K562 (cell line): Measurements from ENCODE around the gene TBC1D10A. TPM values are rescaled to one million over a fixed set of nuclear protein-coding genes. Genes with fewer than 3 reads are reported as not detected.
A peak's percentile ranks its signal among the peaks of the same experiment; 100 is the strongest.

Source experiments
- ATAC-seq: fragments of 200-7000 bp; cut with Tn5 transposase; 3 replicates; pipeline ENCODE4 v1.9.1; 2020; ENCODE audit warnings: moderate library complexity
- BruUV-seq: library from RNA; stranded (reverse); fragments of 400-500 nt; replicated peaks from 2 replicates; lab custom pipeline; 2021; lab: Mats Ljungman, UMichigan
- CTCF ChIA-PET: fragments of 300-600 bp; formaldehyde crosslinking; extraction: SDS; loops from one replicate; lab custom pipeline; 2021; ENCODE audit warnings: low intra/inter-chr PET ratio; lab: Yijun Ruan, JAX
- POLR2A ChIA-PET: fragments of 300-600, 350-650 bp; sonication (Branson Sonifier 250); formaldehyde crosslinking; extraction: SDS; loops from one replicate; lab custom pipeline; 2021; ENCODE audit warnings: antibody characterized with exemption, inconsistent platforms; lab: Yijun Ruan, JAX
- DNase-seq, 4 experiments: peaks; one replicate each; pipeline versions ENCODE4 v3.0.0 to v3.0.0-alpha.2; 2011 to 2018; ENCODE audit warnings: low spot score in 3 of 4, mixed read lengths in 3 of 4; ENCODE audit errors: extremely low read depth in 1 of 4
- FAIRE-seq: peaks from 2 replicates; lab custom pipeline; 2011; peaks lifted over from hg19 to GRCh38; lab: Jason Lieb, UNC
- H2AFZ ChIP-seq: 2 replicates; pipeline ENCODE4 v1.6.0; 2011; ENCODE audit warnings: low read depth, low read length, control low read depth, inconsistent platforms
- H3K27ac ChIP-seq: fragments of 200-600 bp; 3 replicates; pipeline ENCODE4 v1.8.0; 2011; ENCODE audit warnings: low read depth, mild to moderate bottlenecking, control low read depth, inconsistent platforms, low read length, moderate library complexity, mixed read lengths; ENCODE audit errors: extremely low read depth
- H3K27me3 ChIP-seq, 2 experiments: fragments of 300-600 bp in 1 of 2; 2 replicates in 1 of 2; 3 replicates in 1 of 2; pipeline versions ENCODE4 v1.6.0 to v1.8.0; 2011; ENCODE audit warnings: inconsistent platforms in 2 of 2, low read length in 2 of 2, mild to moderate bottlenecking in 1 of 2, mixed read lengths in 1 of 2, moderate library complexity in 1 of 2; ENCODE audit not compliant: control insufficient read depth in 2 of 2, insufficient read depth in 2 of 2
- H3K36me3 ChIP-seq: fragments of 300-600 bp; 3 replicates; pipeline ENCODE4 v1.8.0; 2011; ENCODE audit warnings: mild to moderate bottlenecking, low read length, inconsistent platforms; ENCODE audit not compliant: control insufficient read depth, insufficient read depth
- H3K4me1 ChIP-seq, 2 experiments: fragments of 200-600 bp in 1 of 2; replicated peaks in 1 of 2; 2 replicates in 1 of 2; 3 replicates in 1 of 2; pipeline versions ENCODE4 v1.5.1 to v1.8.0; 2011; ENCODE audit warnings: inconsistent platforms in 2 of 2, low read length in 2 of 2, mild to moderate bottlenecking in 1 of 2, mixed read lengths in 1 of 2, moderate library complexity in 1 of 2; ENCODE audit not compliant: control insufficient read depth in 2 of 2, insufficient read depth in 2 of 2
- H3K4me2 ChIP-seq: 2 replicates; pipeline ENCODE4 v1.6.1; 2011; ENCODE audit warnings: low read length, control low read depth, inconsistent platforms, mixed read lengths; ENCODE audit not compliant: insufficient read depth
- H3K4me3 ChIP-seq: fragments of 200-600 bp; sonication (generic), shearing (Covaris generic); 2 replicates; pipeline ENCODE4 v1.5.1; 2016; ENCODE audit warnings: control low read depth, inconsistent platforms
- H3K79me2 ChIP-seq: fragments of 200-600 bp; 3 replicates; pipeline ENCODE4 v1.8.0; 2011; ENCODE audit warnings: low read length, inconsistent platforms; ENCODE audit not compliant: control insufficient read depth, insufficient read depth
- H3K9ac ChIP-seq, 2 experiments: 2 replicates each; pipeline versions ENCODE4 v1.6.0 to v1.6.1; 2011; ENCODE audit warnings: low read depth in 2 of 2, low read length in 2 of 2, control low read depth in 1 of 2, inconsistent platforms in 1 of 2, mild to moderate bottlenecking in 1 of 2, mixed read lengths in 1 of 2; ENCODE audit not compliant: insufficient read depth in 1 of 2
- H3K9me1 ChIP-seq: one replicate; pipeline ENCODE4 v1.6.0; 2011; ENCODE audit warnings: inconsistent platforms, mild to moderate bottlenecking, low read length, moderate library complexity; ENCODE audit not compliant: control insufficient read depth, insufficient read depth
- H3K9me3 ChIP-seq: replicated peaks from 2 replicates; pipeline ENCODE4 v1.5.1; 2011; ENCODE audit warnings: low read depth, low read length, inconsistent platforms; ENCODE audit not compliant: control insufficient read depth, insufficient read depth
- H4K20me1 ChIP-seq: replicated peaks from 2 replicates; pipeline ENCODE4 v1.6.1; 2011; ENCODE audit warnings: low read length, inconsistent platforms, mixed read lengths; ENCODE audit not compliant: control insufficient read depth, insufficient read depth
- BCL6 ChIP-seq: fragments of 250-450 bp; sonication (Bioruptor Pico); IDR thresholded peaks from 2 replicates; pipeline ENCODE4 v1.4.0; 2020
- NFE2 ChIP-seq: IDR thresholded peaks from 2 replicates; pipeline ENCODE4 v1.6.1; 2014; ENCODE audit warnings: antibody characterized with exemption, low read depth
- SLC30A9 ChIP-seq: fragments of 250-450 bp; sonication (Bioruptor Pico); IDR thresholded peaks from 2 replicates; pipeline ENCODE4 v1.8.0; 2022; ENCODE audit warnings: mild to moderate bottlenecking, moderate library complexity
- SPI1 ChIP-seq: IDR thresholded peaks from 2 replicates; pipeline ENCODE4 v1.6.1; 2011; ENCODE audit warnings: low read depth, low read length, control low read depth, borderline replicate concordance
- SRF ChIP-seq, 2 experiments: fragments of 250-450, 450-650 bp in 1 of 2; sonication (Bioruptor Pico) in 1 of 2; sonication (generic) in 1 of 2; formaldehyde crosslinking; IDR thresholded peaks; 2 replicates each; pipeline versions ENCODE4 v1.5.0 to v1.5.1; 2020 to 2022; ENCODE audit warnings: mild to moderate bottlenecking in 1 of 2, missing genetic modification reagents in 1 of 2
- STAT5B ChIP-seq: fragments of 250-450 bp; sonication (Bioruptor Pico); IDR thresholded peaks from 2 replicates; pipeline ENCODE4 v1.8.0; 2021; ENCODE audit warnings: mild to moderate bottlenecking, inconsistent platforms
- WGBS: fragments of 100-300 bp; shearing (Covaris generic); methylation state at CpG from one replicate; pipeline ENCODE4 v1.1.6; 2016; ENCODE audit warnings: low coverage, mixed read lengths; ENCODE audit not compliant: insufficient coverage; ENCODE audit errors: missing lambda C conversion rate; 5-methylcytosine and 5-hydroxymethylcytosine counted together
- in situ Hi-C: fragments of 300-500 bp; cut with MboI; formaldehyde crosslinking; loops from 4 replicates; pipeline ENCODE4 v1.15.0; 2018; ENCODE audit warnings: inconsistent platforms, mixed read lengths
- intact Hi-C: fragments of 100-400 bp; cut with micrococcal nuclease; formaldehyde crosslinking; loops from 2 replicates; pipeline ENCODE4 v1.14.2; 2022
- polyA plus RNA-seq, 8 experiments: library from polyadenylated mRNA; depleted of rRNA in 4 of 8; stranded (reverse) in 5 of 8; unstranded in 3 of 8; fragments of >200 nt; fragmentation: Nextera tagmentation in 2 of 8; fragmentation: Illumina TruSeq in 1 of 8; extraction: Ambion mirVana in 2 of 8; extraction: Trizol in 1 of 8; gene quantifications; 2 replicates each; pipeline versions ENCODE4 v1.2.1 to v1.2.3, GENCODE V29; 2011 to 2014; ENCODE audit warnings: inconsistent platforms in 1 of 8, missing spikeins in 1 of 8
- total RNA-seq, 7 experiments: library from RNA; depleted of rRNA in 6 of 7; stranded (reverse); fragments of >200 nt in 6 of 7; fragmentation: Illumina TruSeq in 2 of 7; extraction: Trizol in 2 of 7; gene quantifications; 2 replicates each; pipeline versions ENCODE4 v1.2.1 to v1.2.3, GENCODE V29; 2011 to 2021; ENCODE audit warnings: low replicate concordance in 1 of 7

TBC1D10A gene
- total and polyA plus RNA-seq, 9 of the 15 experiments (the other 6 are each of a cell fraction or from before 2014, with no cell fraction given): 0.13 to 10.4 (median 4.6) TPM

DNA sequence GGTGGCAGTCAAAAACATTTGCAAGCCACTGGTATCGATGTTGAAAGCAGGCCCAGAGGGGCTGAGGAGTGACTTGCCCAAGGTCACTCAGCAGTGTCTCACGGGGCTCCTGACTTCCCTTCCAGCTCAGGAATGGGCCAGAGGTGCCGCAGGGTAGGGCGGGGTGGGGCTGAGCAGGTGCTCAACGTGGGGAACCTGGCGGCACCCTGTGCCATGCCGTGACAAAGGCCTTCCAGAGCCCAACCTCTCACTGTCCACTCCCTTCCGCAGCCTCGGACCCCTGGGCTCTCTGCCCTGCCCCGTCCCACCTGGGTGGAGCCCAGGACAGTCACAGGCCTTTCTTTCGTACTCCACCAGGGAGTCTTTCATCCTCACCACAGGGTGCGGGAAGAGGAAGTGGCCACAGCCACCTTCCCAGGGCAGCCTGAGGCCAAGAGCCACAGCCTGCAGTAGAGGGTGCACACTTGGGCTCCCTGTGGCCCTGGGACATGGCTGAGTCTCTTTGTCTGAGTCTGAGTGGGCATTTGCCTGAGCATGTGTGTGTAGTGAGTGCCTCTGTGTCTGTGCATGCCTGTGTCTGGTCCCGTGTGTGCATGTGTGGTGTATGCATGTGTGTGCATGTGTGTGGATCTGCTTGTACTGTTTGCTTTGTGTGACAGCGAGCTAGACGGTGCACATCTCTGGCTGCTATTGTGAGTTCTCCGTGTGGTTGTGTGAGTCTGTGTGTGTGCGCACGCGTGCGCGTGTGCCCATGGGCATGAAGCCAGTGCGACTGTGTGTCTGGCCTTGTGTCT, 74.1 kb downstream of the TBC1D10A start:
- no peak overlapping the region for H3K4me2 ChIP-seq
- no peak overlapping the region for H2AFZ ChIP-seq
- H3K9me1 ChIP-seq: no peaks in the 10 kb centered on the region
- no TSS peak for BruUV-seq
- H3K79me2 ChIP-seq: no peaks in the 10 kb centered on the region
- H3K27me3 ChIP-seq: peaks cover 0 to 8% of the 10 kb centered on the region in 2 experiments; a peak in 2 of 5 replicates
- ATAC-seq (no peak), DNase-seq (no peak), FAIRE-seq (no peak)
- no peaks in the 10 kb centered on the region for H3K36me3 ChIP-seq
- ChIA-PET CTCF (no interaction called here), POLR2A (no interaction called here)
- H3K4me3 ChIP-seq: no peak overlapping the region
- peaks cover 0 to 38% of the 10 kb centered on the region in 2 experiments; a peak in 2 of 5 replicates for H3K4me1 ChIP-seq
- WGBS: 29% methylated on average over 9 of the region's 22 CpGs
- intact Hi-C loops (no loop called here), in situ Hi-C loops (no loop called here)
- no peaks in the 10 kb centered on the region for H4K20me1 ChIP-seq
- no peak overlapping the region for H3K27ac ChIP-seq
- no peaks in the 10 kb centered on the region for H3K9me3 ChIP-seq
- H3K9ac ChIP-seq: peak overlapping the region in 1 of 2 experiments; percentile 64; a peak in 2 of 4 replicates
- TF ChIP-seq NFE2 (no peak), SPI1 (peak; percentile 70; the same call in 1 of the 2 replicates), STAT5B (CRISPR knock-in tag) (no peak), SLC30A9 (CRISPR knock-in tag) (no peak), SRF (CRISPR knock-in tag; IDR thresholded peaks at IDR 0.05) (no peak), BCL6 (no peak)
